ENCODE results near the gene HPCAL1.

HPCAL1 gene

DNA sequence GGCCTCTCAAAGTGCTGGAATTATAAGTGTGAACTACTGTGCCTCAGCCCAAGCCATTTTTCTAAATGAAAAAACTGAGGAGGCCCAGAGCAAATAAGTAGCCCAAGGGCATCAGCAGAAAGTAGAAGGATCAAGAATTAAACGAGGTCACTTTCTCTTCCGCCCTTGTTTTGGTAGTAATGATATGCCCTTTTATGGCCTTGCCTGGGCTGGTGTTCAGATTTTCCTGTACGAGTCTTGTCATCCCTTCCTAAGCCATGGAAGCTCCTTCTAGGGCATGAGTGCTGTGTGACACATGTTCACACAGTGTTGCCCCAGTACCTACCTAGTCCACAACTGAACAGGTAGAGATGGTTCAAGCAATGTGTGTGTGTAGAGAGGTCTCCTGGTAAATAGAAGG lies 6.6 kb downstream of the HPCAL1 start:
- Histone ChIP-seq H3K9ac (ENCODE audit: low read depth, low read length) (no peak overlapping the region), H3K9me3 (ENCODE audit: control insufficient read depth, insufficient read depth, low read length) (no peaks in the 10 kb centered on the region), H3K4me1 (ENCODE audit: insufficient read depth, low read length) (peaks cover 9% of the 10 kb centered on the region), H3K36me3 (ENCODE audit: insufficient read depth, low read length) (no peaks in the 10 kb centered on the region)

DNA sequence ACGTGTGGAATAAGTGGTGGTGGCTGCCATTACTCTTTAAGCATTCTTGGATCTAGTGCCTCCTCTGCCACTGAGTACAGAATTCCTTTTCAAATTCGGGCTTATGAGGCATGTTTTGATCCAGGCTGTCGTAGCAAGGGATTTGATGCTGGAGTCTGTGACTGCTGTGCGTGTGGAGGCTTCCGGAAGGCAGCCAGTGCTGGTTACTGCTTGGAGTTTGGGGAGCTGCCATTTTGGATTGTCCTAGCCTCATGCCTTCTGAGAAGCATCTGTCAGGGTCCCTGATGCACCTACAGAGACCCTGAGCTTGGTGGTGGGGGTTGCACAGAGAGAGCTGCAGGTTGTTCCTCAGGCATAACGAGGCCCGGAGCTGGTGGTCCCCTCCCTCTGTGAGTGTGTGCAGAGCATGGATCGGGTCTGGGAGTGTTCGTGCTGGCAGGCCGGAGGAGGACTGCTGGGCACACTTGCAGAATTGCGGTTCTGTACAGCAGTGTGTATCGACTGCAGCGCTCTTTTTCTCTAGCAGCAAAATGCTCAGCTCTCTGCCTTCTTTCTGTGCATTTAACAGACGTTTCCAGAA lies 7.7 kb downstream of the HPCAL1 start:
- no peaks in the 10 kb centered on the region for H3K9me3 ChIP-seq (ENCODE audit: control insufficient read depth, insufficient read depth, low read length)
- no peaks in the 10 kb centered on the region for H3K36me3 ChIP-seq (ENCODE audit: insufficient read depth, low read length)
- H3K4me1 ChIP-seq (ENCODE audit: insufficient read depth, low read length), result peaks cover 8% of the 10 kb centered on the region
- H3K9ac ChIP-seq (ENCODE audit: low read depth, low read length), result no peak overlapping the region

DNA sequence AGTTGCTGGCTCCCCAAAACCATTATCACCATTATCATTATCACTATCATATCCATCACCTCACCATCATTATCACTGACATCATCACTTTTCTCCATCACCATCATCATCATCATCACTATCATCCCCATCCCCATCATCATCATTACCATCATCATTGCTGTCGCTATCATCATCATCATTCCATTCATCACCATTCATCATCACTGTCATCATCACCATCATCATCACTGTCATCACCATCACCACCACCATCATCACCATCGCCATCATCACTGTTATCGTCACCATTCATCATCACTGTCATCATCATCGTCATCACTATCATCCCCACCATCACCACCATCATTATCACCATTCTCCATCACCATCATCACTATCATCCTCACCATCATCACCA lies 9.0 kb downstream of the HPCAL1 start:
- Histone ChIP-seq H3K9ac (ENCODE audit: low read depth, low read length) (no peak overlapping the region), H3K36me3 (ENCODE audit: insufficient read depth, low read length) (no peaks in the 10 kb centered on the region), H3K4me1 (ENCODE audit: insufficient read depth, low read length) (no peaks in the 10 kb centered on the region), H3K9me3 (ENCODE audit: control insufficient read depth, insufficient read depth, low read length) (no peaks in the 10 kb centered on the region)

DNA sequence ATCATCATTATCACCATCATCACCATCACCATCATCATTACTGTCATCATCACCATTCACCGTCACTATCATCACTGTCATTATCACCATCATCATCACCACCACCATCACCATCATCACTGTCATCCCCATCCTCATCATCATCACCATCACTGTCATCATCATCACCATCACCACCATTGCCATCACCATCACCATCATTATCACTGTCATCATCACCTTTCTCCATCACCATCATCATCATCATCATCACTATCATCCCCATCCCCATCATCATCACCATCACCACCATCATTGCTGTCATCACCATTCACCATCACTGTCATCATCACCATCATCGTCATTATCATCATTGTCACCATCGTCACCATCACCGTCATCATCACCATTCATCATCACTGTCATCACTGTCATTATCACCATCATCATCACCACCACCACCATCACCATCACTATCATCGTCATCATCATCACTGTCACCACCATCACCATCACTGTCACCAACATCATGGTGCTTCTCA lies 9.8 kb downstream of the HPCAL1 start:
- H3K9ac ChIP-seq (ENCODE audit: low read depth, low read length), result no peak overlapping the region
- no peaks in the 10 kb centered on the region for H3K9me3 ChIP-seq (ENCODE audit: control insufficient read depth, insufficient read depth, low read length)
- no peaks in the 10 kb centered on the region for H3K4me1 ChIP-seq (ENCODE audit: insufficient read depth, low read length)
- H3K36me3 ChIP-seq (ENCODE audit: insufficient read depth, low read length), result no peaks in the 10 kb centered on the region

DNA sequence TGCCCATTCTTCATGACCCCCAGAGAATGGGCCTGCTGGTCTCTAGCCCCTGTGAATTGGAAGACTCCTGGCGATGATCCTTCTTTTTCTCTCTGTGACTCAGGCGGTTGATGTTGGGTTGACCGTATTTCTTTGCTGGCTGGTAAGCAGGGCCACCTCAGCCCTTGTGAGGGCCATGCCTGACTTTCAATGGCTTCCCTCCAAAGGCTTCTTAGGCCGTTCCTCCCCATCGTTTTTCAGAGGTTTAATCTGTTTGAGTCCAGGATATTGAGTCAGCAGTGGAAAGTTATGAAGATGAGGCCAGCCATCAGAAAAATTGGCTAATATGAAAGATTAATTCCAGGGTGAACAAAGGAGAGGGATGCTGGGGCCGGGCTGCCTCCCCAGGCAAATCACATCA lies 13.6 kb downstream of the HPCAL1 start:
- Histone ChIP-seq H3K9me3 (ENCODE audit: control insufficient read depth, insufficient read depth, low read length) (no peaks in the 10 kb centered on the region), H3K4me1 (ENCODE audit: insufficient read depth, low read length) (no peaks in the 10 kb centered on the region), H3K9ac (ENCODE audit: low read depth, low read length) (no peak overlapping the region), H3K36me3 (ENCODE audit: insufficient read depth, low read length) (no peaks in the 10 kb centered on the region)

DNA sequence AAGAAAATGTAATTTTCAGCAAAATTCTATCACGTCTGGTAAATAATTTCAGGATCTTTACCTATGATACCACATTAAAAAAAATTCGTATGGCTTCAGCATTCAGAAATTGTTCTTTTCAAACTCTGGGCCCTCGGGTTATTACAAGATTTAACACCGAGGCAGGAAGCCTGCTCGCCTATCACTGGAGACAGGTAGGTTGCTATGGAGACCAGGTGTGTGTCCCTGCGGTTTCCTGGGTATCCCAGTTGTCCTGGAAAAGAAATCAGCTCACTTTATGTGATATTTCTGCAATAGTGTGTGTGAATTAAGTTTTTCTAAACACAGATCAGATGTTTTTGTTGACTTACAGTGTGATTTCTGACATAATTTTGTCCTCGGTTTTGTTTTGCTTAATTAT lies 14.2 kb downstream of the HPCAL1 start:
- Histone ChIP-seq H3K36me3 (ENCODE audit: insufficient read depth, low read length) (no peaks in the 10 kb centered on the region), H3K9me3 (ENCODE audit: control insufficient read depth, insufficient read depth, low read length) (no peaks in the 10 kb centered on the region)

DNA sequence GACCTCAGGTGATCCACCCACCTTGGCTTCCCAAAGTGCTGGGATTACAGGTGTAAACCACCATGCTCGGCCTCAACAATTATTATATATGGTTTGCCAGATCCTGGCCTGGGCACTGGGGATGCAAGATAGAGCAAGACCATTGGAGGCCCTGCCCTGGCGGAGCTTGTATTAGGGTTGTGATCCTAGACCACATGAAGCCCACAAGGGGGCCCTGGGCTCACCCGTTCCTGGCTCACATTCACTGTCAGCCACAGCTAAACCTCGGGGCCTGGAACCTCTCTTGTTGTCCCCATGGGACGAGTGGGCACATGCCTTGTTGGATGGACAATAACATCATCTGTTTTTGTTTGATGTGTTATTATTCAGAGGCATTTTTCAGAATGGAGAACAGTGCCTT lies 14.9 kb downstream of the HPCAL1 start:
- no peaks in the 10 kb centered on the region for H3K9me3 ChIP-seq (ENCODE audit: control insufficient read depth, insufficient read depth, low read length)
- no peak overlapping the region for H3K9ac ChIP-seq (ENCODE audit: low read depth, low read length)
- H3K4me1 ChIP-seq (ENCODE audit: insufficient read depth, low read length), result no peaks in the 10 kb centered on the region
- H3K36me3 ChIP-seq (ENCODE audit: insufficient read depth, low read length), result no peaks in the 10 kb centered on the region

More for the DNA sequence above, 14.2 kb downstream of the HPCAL1 start:
- no peak overlapping the region for H3K9ac ChIP-seq (ENCODE audit: low read depth, low read length)
- H3K4me1 ChIP-seq (ENCODE audit: insufficient read depth, low read length), result no peaks in the 10 kb centered on the region

DNA sequence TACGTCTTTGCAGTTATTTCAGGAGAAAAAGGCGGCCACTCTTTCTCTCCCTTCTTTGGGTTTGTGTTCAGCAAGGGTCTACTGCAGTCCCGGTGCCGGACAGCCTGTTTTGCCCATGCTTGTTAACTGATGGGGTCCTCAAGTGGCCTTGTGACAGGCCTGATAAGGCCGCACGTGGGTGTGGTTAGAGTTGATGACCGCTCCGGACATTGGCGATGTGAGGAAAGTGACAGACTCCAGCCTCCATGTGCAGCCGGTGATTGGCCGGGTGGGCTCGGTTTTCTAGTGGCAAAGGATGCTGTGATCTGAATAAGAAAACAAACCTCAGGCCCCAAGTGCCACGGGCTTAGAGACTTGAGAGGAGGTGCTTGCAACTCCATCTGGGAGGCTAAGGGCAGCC lies 15.6 kb downstream of the HPCAL1 start:
- no peaks in the 10 kb centered on the region for H3K9me3 ChIP-seq (ENCODE audit: control insufficient read depth, insufficient read depth, low read length)
- H3K36me3 ChIP-seq (ENCODE audit: insufficient read depth, low read length), result no peaks in the 10 kb centered on the region
- H3K4me1 ChIP-seq (ENCODE audit: insufficient read depth, low read length), result no peaks in the 10 kb centered on the region
- H3K9ac ChIP-seq (ENCODE audit: low read depth, low read length), result no peak overlapping the region

DNA sequence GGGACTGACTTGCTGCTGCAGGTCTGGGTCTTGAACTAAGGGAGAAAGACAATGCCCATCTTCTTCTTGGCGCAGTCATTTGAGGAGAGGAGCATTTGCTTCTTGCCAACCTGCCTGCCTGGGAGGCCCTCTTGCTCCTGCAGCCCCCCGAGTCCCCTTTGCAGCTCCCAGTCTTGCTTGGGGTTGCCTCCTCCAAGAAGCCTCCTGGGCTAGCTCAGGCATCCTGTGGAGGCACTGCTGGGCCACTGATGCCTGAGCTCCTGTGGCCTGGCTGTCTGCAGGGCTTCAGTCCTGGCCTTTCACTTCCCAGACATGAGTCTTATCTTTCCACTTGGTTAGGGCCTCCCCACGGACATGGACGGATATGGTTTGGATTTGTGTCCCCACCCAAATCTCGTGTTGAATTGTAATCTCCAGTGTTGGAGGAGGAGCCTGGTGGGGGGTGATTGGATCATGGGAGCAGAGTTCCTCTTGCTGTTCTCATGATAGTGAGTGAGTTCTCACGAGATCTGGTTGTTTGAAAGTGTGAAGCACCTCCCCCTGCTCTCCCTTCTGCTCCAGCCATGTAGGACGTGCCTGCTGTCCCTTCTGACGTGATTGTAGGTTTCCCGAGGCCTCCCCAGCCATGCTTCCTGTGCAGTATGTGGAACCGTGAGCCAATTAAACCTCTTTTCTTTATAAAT lies 17.3 kb downstream of the HPCAL1 start:
- H3K9ac ChIP-seq (ENCODE audit: low read depth, low read length), result no peak overlapping the region
- no peaks in the 10 kb centered on the region for H3K36me3 ChIP-seq (ENCODE audit: insufficient read depth, low read length)
- H3K9me3 ChIP-seq (ENCODE audit: control insufficient read depth, insufficient read depth, low read length), result no peaks in the 10 kb centered on the region
- H3K4me1 ChIP-seq (ENCODE audit: insufficient read depth, low read length), result peaks cover 7% of the 10 kb centered on the region

DNA sequence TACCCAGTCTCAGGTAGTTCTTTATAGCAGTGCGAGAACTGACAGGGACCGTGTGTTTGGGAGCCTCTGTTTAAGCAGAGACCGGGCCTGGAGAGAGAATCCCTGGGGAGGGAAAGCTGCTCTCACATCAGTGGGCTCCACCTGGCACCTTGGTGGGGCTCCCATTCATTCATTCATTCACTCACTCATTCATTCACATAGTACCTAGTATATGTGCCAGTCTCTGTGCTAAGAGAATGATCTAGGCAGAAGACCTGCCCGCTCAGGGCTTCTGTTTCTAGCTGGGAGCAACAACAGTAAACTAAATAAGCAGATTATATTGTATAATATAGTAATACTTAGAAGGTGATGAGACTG lies 17.8 kb downstream of the HPCAL1 start:
- H3K9me3 ChIP-seq (ENCODE audit: control insufficient read depth, insufficient read depth, low read length), result no peaks in the 10 kb centered on the region
- H3K9ac ChIP-seq (ENCODE audit: low read depth, low read length), result no peak overlapping the region
- peaks cover 7% of the 10 kb centered on the region for H3K4me1 ChIP-seq (ENCODE audit: insufficient read depth, low read length)
- H3K36me3 ChIP-seq (ENCODE audit: insufficient read depth, low read length), result no peaks in the 10 kb centered on the region

DNA sequence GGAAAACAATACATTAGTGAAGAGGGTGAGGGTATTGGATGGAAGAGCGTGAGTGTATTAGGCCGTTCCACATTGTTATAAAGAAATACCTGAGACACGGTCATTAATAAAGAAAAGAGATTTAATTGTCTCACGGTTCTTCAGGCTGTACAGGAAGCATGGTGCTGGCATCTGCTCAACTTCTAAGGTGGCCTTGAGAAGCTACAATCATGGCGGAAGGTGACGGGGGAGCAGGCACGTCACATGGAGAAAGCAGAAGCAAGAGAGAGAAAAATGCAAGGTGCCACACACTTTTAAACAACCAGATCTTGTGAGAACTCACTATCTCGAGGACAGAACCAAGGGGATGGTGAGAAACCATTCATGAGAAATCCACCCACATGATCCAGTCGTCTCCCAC lies 18.2 kb downstream of the HPCAL1 start:
- Histone ChIP-seq H3K9ac (ENCODE audit: low read depth, low read length) (no peak overlapping the region), H3K36me3 (ENCODE audit: insufficient read depth, low read length) (no peaks in the 10 kb centered on the region), H3K9me3 (ENCODE audit: control insufficient read depth, insufficient read depth, low read length) (no peaks in the 10 kb centered on the region), H3K4me1 (ENCODE audit: insufficient read depth, low read length) (peaks cover 7% of the 10 kb centered on the region)

DNA sequence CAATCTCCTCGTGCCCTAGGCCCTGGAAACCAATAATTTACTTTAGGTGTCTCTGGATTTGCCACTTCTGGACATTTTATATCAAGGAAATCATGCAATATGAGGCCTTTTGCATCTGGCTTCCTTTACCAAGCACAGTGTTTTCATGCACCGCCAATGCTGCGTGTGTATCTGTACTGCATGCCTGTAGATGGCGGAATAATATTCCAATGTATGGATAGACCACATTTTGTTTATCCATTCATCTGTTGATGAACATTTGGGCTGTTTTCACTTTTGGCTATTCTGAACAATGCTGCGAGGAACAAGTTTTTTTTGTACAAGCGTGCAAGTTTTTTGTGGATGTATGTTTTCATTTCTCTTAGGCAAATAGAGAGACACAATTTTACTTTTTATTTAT lies 18.9 kb downstream of the HPCAL1 start:
- H3K4me1 ChIP-seq (ENCODE audit: insufficient read depth, low read length), result peaks cover 7% of the 10 kb centered on the region

DNA sequence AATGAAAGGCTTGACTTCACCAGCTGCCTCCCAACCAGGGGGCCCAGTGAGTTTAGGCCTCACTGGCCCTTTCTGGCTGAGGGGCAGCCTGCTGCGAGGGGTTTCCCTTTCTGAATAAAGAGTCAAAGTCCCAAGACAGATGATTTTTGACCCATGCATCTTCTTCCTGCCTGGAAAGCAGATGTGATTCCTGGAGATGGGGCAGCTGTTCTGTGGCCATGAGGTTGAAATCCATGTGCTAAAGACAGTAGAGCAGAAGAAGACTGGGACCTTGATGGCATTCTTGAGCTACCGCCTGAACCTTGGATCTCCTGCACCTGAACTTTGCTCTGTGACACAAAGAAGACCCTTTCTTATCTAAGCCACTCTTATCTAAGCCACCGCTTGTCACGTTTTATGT lies 19.8 kb downstream of the HPCAL1 start:
- no peak overlapping the region for H3K9ac ChIP-seq (ENCODE audit: low read depth, low read length)
- H3K4me1 ChIP-seq (ENCODE audit: insufficient read depth, low read length), result peaks cover 13% of the 10 kb centered on the region
- H3K36me3 ChIP-seq (ENCODE audit: insufficient read depth, low read length), result no peaks in the 10 kb centered on the region
- H3K9me3 ChIP-seq (ENCODE audit: control insufficient read depth, insufficient read depth, low read length), result no peaks in the 10 kb centered on the region

More for the DNA sequence above, 18.9 kb downstream of the HPCAL1 start:
- H3K36me3 ChIP-seq (ENCODE audit: insufficient read depth, low read length), result no peaks in the 10 kb centered on the region
- no peaks in the 10 kb centered on the region for H3K9me3 ChIP-seq (ENCODE audit: control insufficient read depth, insufficient read depth, low read length)
- no peak overlapping the region for H3K9ac ChIP-seq (ENCODE audit: low read depth, low read length)

DNA sequence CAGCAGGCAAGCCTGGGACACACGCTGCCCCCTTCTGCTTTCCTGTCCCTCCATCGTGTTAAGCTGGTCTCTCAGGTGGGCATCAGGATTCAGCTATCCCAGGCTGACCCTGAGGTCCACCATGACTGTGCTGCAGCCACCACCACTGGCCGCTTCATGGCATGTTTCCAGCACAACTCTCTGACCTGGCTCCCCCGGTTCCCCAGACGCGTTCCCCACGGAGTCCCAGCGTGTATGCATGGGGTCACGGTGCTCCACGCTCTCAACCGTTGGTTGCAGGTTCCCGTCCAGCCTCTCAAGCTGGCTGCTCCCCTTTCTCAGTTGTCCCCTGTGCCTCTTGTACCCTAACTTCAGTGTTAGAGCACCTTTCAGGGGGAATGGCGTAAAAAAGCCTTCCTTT lies 20.3 kb downstream of the HPCAL1 start:
- Histone ChIP-seq H3K4me1 (ENCODE audit: insufficient read depth, low read length) (peaks cover 15% of the 10 kb centered on the region), H3K36me3 (ENCODE audit: insufficient read depth, low read length) (no peaks in the 10 kb centered on the region), H3K9me3 (ENCODE audit: control insufficient read depth, insufficient read depth, low read length) (no peaks in the 10 kb centered on the region), H3K9ac (ENCODE audit: low read depth, low read length) (no peak overlapping the region)

DNA sequence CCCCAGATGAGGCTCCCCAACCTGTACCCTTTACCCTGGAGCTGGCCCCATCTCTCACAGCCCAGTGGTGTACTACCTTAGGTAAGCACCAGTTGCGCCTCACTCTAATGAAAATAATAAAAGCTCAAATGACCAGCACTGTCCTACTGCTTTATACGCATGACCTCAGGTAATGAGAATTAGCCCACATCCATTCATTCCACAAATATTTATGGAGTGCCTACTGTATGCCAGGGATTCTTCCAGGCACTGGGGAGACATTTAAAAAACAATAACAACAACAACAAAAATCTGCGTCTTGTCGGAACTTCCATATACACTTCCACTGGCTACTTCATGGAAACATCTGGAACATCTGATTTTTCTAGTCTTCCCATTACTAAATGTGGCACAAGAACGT lies 20.8 kb downstream of the HPCAL1 start:
- Histone ChIP-seq H3K36me3 (ENCODE audit: insufficient read depth, low read length) (no peaks in the 10 kb centered on the region), H3K9me3 (ENCODE audit: control insufficient read depth, insufficient read depth, low read length) (no peaks in the 10 kb centered on the region), H3K4me1 (ENCODE audit: insufficient read depth, low read length) (peaks cover 15% of the 10 kb centered on the region), H3K9ac (ENCODE audit: low read depth, low read length) (no peak overlapping the region)
